ENCODE measurements around the gene ENO4. TPM values are rescaled to one million over a fixed set of nuclear protein-coding genes. Genes with fewer than 3 reads are reported as not detected.

The ENO4 gene
- polyA plus RNA-seq, 4 donors: 1.3 to 4.3 (median 3.1) TPM

DNA sequence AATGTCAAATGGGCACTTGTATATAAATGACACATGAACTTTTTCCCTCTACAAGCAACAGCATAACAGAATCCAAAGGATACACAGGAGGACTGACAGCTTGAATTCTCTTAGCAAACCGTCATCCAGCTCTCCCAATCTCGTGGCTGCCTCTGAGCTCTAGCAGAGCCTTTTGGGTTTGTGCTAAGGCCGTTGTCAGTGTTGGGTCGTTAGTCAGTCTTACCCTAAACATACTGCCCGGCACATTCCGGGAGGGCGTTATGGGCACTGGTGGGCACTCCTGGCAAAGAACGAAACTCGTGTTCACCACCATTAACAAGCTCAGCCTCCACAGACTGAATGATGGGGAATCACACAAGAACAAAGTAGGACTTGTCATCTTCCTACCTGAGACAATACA, 19.6 kb upstream of the ENO4 start:
- DNase-seq (ENCODE audit: low read depth in 4 of 4, low spot score in 3 of 4): no peak

DNA sequence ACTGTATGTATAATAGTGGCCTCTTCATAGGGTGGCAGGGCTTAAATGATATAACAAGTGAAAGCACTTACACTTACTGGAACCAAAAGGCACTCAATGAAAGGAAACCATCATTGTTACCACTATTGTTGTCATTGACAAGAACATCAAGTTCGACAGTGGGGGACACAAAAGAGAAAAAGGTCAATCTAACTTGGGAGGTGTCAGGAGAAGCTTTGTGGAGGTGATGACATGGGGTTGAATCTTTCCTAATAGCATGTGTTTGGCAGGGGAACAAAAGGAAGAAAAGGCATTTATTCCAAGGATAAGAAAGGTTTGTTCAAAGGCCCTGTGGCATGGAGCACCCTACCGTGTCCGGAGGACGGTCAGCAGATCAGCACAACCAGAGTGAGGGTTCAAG, 18.2 kb upstream of the ENO4 start:
- DNase-seq (ENCODE audit: low read depth in 4 of 4, low spot score in 3 of 4): no peak

DNA sequence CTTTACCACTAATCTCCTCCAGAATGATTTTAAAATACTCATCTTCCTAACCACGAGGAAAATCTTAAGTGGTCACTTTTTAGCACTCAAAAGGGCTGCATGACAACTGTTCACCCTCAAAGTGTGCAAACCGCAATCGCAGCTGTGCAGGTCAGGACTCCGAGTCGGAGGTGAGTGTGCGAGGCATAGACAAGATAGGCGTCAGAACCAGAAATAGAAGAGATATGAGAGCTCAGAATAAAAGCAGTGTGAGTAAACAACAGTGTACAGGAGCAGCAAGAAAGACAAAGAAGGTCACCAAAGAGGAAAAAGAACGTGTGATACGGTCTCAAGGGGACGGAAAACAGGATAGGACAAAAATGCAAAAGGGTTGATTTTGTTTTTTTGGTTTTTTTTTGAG, 17.5 kb upstream of the ENO4 start:
- no peak for DNase-seq (ENCODE audit: low read depth in 4 of 4, low spot score in 3 of 4)

DNA sequence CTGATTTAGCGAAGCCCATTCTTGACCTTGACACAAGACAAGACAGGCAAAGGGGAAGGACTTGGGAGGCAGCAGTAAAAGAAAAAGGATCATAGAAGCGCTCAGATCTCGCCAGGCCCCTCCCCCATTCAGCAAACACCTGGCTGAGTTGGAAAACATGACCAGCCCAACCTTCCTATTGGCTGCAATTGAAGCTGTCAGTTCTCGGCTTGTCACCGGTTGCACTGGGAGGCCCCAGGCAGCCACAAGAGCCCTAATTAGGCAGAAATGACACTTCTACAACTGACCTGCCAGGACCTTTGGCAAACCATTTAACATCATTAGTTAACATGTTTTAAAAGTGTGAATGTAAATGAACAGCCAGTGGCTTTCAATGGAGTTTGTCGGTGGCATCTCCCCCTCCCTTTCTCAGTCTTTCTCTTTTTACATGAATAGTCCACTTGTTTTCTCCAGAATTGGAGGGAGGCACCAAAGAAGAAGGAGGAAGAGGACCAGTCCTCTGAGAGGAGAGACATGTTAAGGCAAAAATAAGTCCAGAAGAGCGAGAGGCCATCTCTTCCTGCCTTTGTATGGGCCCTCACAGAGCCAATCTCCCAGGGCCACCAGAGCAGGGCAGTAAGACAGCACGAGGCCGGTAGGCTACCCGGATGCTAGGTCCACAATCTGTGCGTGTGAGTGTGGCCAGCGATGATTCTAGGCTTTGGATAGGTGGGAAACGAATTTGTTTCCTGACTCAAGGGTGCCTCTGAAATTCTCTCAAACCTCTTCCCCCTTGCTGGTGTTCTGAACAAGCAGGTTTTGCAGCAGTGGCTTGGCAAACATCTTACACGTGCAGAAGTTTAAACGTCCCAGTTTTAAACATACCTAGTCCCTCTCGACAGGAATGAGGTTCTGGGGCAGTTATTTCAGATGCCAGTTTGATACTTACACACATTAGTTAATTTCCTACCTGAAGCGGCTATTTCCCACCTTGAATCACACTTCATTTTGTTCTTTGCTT, 15.0 kb upstream of the ENO4 start:
- DNase-seq (ENCODE audit: low read depth in 4 of 4, low spot score in 3 of 4): no peak

DNA sequence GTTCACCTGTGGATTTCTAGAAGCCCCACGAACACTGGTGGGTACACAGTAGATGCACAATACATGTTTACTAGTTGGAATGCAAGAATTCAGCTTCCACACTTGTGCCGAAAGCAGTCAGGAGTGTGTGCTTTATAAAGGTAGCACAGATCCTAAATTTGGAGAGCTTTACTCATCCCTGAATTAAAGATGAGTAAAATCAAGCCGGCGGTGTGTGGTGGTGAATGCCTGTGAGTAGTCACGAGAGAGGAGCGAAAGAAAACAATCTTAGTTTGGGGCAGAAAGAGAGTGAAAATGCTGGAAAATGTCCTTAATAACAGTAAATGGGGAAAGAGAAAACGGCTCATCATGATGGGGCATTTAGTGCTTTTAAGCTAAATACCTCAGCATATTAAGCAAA, 13.6 kb upstream of the ENO4 start:
- DNase-seq (ENCODE audit: low read depth in 4 of 4, low spot score in 3 of 4): no peak

DNA sequence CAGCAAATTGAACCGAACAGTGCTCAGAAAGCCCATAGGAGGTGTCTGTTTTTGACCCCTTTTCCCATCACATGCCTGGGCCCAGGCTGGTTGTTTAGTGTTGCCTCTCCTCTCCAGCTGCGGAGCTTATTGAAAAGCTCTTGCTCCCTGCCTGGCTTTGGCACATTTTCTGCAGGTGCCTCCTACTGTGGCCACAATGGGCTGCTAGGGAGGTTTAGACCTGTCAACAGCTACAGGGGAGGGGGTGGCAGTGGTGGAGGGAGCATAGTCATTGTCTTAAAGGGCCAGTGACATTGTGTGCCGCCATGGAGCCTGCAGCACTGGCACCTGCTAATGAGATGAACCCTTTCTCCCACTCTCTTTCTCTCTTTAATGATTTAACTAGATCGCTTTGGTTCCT, 13.2 kb upstream of the ENO4 start:
- no peak for DNase-seq (ENCODE audit: low read depth in 4 of 4, low spot score in 3 of 4)

DNA sequence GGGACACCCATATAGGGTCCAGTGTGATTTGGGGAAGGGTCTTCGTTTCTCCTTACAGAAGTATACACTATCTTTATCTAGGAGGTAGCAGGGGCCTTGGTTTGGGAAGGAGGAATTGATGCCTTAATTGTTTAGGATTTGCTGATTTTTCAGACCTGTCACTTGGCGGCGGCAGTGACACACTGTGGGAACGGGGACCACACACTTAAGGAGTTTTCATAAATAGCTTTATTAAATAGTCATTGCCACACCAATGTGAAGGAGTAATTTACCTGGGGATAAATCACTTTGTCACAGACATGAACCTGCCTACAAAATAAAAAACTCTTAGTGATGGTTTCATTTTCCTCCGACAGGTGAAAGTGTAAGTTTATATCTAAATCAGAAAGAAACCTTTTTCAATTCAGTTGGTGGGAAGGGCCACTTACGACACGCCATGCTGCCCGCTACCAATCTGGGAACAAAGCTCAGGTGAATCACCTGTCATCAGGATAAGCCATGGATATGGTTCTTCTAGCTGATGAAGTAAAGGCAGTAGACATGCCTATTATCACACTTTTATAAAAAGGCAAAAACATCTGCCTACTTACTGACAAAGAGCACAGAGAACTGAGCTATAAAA, 12.3 kb upstream of the ENO4 start:
- DNase-seq (ENCODE audit: low read depth in 4 of 4, low spot score in 3 of 4): no peak

DNA sequence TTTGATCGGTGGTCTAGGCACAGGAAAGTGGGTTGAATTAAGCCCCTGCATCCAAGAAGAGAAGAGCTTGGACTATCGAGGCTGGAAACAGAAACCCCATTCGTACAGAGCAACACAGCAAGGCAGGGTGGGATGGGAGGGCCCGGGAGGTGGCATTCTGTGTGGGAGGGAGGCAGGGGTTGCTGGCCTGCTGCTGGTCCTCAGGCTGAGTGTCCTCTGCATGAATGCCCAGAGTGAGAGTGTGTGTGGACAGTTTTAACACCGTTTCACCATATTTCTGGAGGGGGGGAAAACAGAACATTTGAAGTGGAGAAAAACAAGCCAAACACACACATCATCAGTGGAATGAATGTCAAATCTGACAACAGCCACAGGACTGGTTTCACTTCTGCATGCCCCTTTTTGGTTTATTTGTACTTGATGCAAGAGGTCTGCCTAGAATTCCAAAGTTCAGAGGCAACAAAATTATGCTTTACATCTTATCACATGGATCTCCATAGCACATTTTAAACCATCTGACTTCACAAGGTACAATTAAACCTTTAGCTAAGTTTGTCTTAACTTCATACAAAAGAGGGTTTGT, 11.1 kb upstream of the ENO4 start:
- no peak for DNase-seq (ENCODE audit: low read depth in 4 of 4, low spot score in 3 of 4)

DNA sequence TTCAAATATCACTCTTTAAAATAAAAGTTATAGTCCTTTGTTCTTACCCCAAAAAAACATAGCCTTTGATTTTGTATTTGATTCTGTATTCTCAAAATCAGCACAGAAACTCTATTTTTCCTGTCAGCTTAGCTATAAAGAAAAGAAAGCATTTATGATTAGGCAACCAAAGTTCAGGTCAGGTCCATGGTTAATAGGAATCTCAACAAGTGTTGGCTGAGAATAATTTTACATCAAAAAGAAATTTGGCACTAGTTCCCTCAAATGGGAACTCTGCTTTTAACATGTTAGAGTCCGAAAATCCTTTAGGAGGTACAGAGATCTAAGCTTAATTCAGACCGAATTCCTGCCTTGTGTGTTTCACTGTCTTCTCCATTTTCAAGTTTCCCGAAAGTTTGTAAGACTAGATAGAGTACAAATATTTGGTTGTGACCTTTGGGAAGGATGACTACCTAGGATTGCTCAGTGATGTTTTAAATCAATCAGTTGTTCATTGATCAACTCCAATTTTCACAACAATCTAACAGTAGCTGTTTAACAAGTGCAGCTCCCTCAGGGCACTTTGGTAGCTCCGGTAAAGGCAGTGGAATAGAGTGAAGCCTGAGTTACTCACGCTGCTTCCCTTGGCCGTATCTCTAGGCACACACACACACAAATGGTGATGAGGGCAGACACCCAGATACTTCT, 8.8 kb upstream of the ENO4 start:
- no peak for DNase-seq (ENCODE audit: low read depth in 4 of 4, low spot score in 3 of 4)

DNA sequence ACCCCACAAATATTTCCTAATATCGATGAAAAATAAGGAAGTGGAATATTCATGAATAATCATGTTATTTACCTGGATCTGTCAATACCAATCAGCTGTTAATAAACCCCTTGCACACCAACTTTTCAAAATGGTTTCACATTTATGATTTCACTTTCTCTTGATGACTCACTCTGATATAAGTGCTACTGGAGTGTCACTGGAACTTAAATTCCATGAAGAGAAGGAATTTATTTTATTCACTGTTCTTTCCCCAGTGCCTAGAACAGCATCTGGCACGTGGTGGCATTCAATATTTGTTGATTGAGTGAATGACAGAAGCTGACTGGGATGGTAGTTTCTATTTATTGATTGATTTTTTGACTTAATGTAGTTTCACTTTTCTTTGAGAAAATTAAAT, 3.5 kb upstream of the ENO4 start:
- DNase-seq (ENCODE audit: low read depth in 4 of 4, low spot score in 3 of 4): no peak

DNA sequence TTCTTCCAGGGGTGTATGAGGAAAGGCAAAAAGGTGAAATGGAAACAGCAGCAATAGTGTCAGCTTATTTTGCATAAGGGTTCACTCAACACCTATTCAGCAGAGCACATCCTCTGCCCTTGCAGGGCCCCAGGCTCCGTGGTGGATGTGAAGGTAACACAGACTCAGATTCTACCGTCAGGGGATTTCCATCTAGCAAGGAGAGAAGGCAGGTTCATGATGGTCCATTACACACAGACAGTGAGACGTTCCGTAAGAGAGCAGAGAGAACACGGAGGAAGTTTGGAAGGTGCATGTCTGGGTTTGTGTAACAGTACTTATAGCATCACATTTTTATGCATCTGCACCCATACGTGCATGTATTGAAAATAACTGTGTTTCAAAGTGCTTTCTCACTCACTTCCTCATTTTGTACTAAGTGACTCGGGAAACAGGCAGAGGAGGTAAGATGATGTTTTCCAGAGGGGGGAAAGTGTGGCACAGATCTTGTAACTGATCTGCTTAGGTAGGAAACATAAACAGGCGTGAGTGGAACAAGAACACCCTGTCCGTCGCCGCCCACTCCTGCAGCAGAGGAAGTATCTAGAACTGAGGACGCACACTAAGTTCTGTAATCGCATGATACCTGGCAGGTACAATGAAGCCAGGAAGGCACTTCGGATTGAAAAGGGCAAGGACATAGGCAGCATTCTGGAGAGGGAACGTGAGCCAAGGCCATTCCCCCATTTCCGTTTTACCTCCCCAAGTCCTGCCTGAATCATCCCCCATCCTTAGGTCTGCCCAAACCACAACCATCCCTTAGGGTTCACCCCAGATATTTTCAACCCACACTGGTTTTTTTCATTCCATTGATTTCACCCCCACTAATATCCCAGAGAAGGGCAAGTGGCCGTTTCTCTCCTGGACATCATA, 1.0 kb upstream of the ENO4 start:
- no peak for DNase-seq (ENCODE audit: low read depth in 4 of 4, low spot score in 3 of 4)

DNA sequence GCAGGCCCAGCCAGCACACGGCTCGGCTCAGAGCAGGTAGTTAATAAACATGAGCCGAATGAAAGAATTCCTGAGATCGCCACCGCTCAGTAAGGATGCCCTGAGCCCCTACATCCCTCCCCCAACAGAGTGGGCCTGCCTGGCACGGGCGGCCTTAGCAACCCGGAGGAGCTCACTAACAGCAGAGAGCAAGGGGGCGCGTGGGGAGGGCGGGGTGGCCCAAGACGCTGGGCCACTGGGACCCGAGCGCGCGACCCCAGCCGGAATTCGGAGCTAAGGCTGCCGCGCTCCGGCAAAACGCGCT, 403 bp upstream of the ENO4 start:
- peak in 1 of 4 donors; percentile 18 for DNase-seq (ENCODE audit: low read depth in 4 of 4, low spot score in 3 of 4)

DNA sequence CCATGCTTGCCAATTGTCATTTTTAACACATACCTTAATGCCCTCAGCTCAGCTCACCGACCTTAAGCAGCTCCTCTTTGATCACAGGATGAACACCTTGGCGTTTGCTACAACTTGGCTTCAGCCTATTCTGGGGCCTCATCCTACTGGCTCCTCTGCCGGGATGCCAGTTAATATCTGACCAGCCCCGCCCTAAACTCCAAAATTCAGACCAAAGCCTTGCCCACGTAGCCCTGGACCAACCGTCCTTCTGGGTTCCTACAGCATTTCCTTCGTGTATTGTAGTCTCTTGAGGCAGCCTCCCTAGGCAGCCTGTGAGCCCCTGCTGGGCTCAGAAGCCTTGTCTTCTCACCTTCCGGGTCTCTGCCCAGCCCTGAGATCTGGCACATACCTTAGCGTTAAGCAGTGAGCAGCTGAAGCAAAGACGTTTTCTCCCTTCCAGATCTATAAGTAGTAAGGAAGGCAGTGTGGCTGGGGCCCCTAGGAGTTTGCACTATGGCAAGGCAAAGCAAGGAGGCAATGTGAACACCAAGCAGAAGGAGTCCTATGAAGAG, 836 bp downstream of the ENO4 start:
- DNase-seq (ENCODE audit: low read depth in 4 of 4, low spot score in 3 of 4): no peak

DNA sequence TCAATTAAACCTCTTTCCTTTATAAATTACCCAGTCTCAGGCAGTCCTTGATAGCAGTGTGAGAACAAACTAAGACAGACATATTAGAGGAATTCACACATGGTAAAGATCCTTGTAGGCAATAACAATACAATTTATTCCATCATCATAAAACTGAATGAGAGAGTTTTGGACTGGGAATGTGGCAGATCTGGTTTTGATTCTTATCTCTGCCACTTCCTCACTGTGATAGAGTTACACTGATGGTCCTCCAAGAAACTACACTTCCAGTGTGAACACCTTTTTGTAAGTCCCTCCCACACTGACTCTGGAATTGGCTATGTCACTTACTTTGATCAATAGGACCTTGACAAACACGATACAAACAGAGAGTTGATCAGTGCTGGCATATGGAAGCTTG, 2.9 kb downstream of the ENO4 start:
- no peak for DNase-seq (ENCODE audit: low read depth in 4 of 4, low spot score in 3 of 4)

DNA sequence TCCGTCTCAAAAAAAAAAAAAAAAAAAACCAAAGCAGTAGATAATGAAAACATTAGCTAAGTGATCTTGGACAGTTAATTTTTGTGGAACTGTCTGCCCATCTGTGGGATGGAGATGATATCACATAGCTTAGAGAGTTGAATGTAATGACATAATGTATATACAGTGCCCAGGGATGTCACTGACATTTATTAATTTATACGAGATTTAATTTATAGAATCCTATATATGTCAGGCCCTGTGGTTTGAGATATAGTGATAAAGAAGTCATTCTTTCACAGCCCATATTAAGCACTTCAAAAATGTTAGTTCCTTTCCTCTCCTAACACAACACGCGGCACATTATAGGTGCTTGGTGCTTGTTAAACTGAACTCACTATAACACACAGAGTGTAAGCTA, 4.0 kb downstream of the ENO4 start:
- no peak for DNase-seq (ENCODE audit: low read depth in 4 of 4, low spot score in 3 of 4)

DNA sequence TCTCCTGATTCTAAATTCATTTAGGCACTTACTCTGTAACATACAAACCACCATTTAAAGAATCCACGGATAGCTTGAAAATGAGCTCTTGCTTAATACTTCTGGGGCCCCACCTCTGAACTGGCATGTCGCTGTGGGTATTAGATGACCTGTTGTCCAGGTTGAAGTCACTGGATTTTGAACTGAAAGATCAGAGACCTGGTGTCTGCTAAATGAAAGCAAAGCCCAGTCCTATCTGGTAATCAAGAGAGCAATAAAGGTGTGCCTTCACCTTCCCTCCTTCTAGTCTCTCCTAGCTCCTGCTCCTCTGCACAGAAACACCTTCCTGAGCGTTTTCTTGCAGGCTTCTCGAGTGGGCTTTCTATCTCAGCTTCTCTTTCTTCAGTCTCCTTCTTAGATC, 4.4 kb downstream of the ENO4 start:
- no peak for DNase-seq (ENCODE audit: low read depth in 4 of 4, low spot score in 3 of 4)

DNA sequence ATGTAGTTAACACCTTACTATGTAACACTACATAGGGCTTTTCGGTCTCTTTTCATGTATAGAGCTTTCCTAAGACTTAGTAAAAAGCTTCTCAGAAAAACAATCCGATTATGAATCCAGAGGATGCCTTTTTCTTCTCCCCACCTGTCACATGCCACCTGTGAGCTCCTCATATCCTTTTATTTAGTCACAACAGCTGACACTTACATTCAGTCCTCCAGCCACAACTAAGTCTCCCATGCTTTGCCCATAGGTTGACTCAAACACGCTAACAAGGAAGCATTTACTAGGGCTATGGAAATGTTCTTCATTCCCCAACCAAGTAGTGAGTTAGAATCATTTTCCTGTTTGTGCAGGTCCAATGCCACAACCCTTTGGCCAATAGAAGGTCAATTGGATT, 7.9 kb downstream of the ENO4 start:
- DNase-seq (ENCODE audit: low read depth in 4 of 4, low spot score in 3 of 4): no peak

DNA sequence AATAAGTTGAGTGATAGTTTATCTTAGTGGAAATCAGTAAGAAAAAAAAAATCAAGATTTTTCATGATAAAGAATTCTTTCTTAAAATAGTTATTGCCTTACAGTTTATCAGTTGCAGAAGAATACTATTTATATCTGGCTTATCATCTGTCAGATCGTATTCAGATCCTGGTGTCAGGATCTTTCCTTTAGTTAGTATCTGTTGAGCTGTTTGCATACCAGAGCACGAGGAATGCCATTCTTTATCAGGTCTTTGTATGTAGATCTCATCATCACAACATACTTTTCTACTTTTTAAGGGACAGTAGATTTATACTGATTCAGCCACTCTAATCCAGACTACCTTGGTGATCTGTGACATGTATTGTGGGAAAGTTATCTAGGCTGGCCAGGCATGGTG, 12.5 kb downstream of the ENO4 start:
- no peak for DNase-seq (ENCODE audit: low read depth in 4 of 4, low spot score in 3 of 4)

DNA sequence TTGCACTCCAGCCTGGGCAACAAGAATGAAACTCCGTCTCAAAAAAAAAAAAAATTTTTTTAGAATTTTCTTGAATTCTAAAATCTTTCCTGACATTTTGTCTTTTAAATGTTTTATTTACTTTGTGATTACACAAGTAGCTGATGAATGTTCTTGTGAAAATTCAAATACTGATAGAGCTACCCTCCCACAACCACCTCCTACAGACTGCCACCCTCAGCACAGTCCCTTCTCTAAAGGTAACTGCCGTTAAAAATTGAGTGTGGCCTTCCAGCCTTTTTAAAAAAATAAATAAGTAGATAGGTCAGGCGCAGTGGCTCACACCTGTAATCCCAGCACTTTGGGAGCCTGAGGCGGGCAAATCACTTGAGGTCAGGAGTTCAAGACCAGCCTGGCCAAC, 15.1 kb downstream of the ENO4 start:
- DNase-seq (ENCODE audit: low read depth in 4 of 4, low spot score in 3 of 4): no peak

DNA sequence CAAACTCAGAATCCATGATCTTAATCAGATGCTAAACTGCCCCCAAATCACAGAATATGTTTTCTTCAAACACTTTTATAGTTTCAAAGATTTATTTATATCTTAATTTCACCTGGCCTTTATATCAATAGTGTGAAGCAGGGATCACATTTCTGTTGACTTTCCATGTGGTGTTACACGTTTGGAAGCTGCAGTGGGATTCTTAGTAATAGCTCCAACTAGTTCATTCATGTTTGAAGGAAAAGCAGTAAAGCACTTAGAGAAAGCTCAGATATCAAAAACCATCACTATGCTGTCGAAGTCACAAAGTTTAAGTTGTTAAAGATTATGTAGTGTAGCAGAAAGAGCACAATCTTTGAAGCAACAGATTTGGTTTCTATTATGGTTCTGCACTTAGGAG, 16.8 kb downstream of the ENO4 start:
- DNase-seq (ENCODE audit: low read depth in 4 of 4, low spot score in 3 of 4): no peak
